ENCODE results near the gene LRP6.

Gene LRP6

DNA sequence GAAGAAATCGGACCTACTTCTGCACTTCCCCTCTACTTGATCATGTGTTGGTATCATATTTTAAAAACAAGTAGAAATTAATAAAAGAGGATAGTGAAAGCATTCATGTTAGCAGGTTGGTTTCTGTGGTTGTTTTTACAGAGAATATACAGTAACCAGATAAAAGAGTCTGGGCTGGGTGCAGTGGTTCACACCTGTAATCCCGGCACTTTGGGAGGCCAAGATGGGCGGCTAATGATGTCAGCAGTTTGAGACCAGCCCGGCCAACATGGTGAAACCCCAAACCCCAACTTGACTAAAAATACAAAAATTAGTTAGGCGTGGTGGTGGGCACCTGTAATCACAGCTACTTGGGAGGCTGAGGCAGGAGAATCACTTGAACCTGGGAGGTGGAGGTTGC is 55.9 kb downstream of the LRP6 start:
- peak; percentile 4 to 22 for DNase-seq

DNA sequence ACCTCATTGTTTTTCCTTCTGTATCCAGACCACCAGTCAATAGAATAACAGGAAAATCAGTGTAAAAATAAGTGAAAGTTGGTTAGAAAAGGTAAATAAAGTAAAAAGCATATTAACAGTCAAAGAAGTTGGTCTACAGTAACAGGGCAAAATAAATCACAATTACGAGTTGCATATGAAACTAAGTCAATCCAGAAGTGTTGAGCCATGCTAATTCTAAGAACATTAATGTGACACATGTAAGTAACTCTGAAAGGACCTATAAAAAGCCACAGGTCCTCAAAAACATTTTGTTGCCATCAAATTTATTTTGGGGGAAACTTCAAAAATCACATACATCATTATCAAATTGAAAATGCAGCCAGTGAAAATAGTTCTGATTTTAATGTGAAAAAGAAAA is 56.4 kb downstream of the LRP6 start:
- DNase-seq: no peak

DNA sequence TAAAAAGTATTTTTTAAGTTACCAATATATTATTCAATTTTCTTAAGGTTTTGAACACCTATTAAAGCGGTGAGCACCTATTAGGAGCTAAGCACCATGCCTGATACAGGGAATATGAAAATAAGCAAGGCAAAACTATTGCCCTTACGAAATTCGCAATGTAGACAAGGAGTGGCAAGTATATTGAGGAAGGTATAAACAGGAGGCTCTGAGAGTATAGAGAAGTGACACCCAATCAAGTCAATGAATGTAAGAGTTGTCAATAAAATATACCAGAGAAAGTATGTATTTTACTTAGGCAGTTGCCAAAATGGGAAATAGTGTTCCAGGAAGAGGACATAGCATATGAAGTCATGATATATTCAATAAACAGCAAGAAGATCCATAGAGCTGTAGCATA is 57.2 kb downstream of the LRP6 start:
- no peak for DNase-seq

DNA sequence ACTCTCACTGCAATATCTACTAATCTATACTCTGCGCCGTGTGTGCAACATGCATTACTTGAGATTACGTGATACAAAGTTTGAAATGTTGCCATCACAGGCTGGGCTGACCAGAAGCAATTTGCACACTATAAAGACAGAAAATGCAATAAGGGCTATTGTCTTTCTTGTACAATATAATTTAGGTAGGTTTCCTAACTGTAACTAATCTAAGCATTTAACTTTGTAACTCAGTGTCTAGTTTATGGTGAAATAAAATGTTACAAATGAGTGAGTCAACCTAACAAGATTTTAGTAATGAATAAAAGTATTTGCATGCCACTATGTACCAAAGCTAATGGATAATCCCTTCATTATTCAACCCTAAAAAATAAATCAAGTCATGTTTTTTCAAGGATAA is 57.8 kb downstream of the LRP6 start:
- DNase-seq: no peak

DNA sequence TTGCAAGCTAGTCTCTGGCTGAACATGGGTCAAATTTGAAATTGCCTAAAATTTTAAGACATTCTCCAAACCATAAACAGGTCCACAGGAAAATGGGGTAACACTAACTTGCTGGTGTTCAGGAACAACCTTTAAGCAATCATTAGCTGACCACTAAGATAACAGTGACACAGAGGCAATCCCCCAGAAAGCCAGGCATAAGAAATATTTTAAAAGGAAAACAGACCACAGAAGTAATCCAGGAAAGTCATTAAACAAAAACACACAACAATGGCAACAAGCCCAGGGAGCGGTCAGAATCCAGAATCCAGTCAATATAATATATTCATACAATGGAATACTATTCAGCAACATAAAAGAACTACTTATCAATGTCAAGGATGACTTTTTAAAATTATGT is 59.1 kb downstream of the LRP6 start:
- no peak for DNase-seq

DNA sequence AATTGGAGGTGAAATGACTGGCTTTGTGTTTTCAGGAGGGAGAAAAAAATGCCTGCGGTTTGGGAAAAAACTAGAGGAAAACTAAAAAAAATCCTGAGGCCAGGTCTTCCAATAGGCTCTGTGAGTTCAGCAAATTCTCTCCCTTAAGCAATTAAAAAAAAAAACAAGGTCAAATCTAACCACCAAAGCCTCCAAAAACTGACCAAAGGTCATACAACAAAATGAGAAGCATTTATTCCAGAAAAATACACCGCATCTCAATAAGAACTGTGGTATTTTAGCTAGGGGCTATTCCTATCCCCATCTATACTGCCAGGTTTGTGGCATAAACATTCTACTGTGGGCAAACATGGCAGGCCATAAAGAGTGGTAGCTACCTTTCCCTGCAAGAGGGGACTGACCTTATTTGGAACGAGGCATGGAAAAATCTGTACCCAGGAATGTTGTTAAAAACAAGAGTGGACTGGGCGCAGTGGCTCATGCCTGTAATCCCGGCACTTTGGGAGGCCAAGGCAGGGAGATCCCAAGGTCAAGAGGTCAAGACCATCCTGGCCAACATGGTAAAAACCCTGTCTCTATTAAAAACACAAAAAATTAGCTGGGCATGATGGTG is 60.0 kb downstream of the LRP6 start:
- DNase-seq: no peak

DNA sequence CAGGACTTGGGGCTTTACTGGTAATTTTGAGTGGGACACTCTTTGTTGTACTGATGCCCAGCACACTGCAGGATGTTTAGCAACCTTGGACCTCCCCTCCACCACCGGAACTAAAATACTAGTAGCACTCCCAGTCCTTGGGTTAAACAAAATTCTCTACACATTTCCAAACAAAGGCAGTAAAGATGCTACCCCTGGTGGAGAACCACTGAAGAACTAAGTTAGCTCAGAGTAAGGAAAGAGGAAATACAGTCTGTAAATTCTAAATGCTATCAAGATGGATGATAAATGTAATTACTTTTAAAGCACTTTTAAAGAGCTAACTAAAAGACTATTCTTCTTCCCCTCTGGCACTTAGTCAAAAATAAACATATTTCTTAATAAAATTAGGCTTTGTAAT is 64.1 kb downstream of the LRP6 start:
- no peak for DNase-seq

DNA sequence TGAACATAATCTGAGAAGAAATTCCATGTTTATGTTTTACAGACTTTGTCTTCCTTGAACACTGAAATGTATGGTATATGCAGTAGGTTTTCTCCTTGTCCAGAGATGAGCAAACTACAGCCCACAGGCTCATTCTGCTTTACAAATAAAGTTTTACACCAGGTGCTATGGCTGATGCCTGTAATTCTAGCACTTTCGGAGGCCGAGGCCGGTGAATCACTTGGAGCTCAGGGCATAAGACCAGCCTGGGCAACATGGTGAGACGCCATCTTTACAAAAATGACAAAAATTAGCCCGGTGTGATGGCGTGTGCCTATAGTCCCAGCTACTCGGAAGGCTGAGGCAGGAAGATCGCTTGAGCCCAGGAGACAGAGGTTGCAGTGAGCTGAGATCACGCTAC is 64.7 kb downstream of the LRP6 start:
- DNase-seq: no peak

DNA sequence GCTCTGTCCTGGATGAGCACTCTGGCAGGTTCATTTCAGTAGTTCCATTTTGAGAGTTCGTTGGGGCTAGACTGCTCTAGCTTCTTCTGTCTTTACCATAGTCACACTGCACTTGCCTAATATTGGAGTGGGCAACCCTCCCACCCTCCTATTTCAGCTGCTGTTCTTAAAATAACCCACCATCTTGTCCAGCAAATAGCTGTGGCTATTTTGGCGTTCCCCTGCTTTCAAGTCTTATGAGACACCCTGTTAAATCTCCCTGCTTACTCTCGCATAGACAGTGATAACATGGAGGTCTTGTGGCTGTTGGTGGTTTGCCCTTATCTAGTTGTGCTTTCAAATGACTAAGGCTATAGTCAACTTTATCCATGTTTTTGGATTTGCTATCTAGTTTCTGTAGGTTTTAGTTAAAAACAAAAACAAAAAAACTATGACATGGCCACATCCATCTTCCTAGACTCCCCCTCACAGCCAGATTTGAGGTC is 65.5 kb downstream of the LRP6 start:
- no peak for DNase-seq

DNA sequence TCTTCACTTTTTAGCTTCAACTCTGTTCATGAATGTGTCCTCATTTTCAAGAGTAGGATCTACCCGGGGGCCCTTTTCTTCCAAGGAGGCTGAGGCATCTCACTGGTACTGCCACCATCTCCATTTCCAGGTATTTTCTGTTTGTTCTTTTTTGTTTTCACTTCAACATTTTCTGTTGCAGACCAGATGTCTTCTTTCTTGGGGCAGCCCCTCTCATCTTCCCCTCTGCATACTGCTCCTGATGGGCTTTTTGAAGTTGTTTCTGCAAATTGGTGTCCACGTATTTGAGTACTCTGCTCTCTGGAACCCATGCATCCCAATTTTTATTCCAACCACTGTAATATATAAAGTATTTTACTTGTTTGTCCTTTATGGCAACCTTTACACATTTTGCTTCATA is 66.5 kb downstream of the LRP6 start:
- no peak for DNase-seq

DNA sequence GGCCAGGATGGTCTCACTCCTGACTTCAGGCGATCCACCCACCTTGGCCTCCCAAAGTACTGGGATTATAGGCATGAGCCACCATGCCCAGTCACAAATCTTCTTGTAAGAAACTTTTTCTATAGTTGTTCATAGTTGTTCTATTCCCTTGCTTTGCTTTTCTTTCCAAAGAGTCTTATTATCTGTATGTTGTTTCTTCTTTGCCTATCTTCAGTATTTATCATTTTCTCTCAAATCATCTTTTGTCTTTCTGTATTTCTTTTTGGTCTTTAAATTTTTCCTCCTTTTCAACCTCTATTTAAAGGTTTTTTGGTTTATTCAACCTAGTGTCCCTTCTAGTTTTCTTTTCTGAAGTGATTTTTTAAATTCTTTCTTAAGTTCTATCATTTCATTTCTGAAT is 68.7 kb downstream of the LRP6 start:
- DNase-seq: no peak

DNA sequence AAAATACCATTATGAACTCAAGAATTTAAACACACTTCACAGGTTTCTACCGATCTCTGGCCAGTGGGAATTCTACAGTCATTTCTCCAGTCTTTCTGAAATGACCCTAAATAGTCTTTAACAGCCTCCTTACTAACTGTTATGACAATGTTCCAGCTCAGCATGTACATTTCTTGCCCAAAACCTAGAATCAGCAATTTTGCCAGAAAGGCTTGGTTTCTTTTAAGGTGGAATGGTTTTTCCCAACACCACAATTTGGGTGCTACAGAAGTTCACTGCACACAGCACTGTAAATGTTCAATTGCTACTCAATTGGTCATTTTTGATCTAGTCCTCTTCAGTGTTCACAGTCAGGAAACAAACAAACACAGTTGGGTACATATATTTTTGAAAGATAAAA is 69.7 kb downstream of the LRP6 start:
- no peak for DNase-seq

DNA sequence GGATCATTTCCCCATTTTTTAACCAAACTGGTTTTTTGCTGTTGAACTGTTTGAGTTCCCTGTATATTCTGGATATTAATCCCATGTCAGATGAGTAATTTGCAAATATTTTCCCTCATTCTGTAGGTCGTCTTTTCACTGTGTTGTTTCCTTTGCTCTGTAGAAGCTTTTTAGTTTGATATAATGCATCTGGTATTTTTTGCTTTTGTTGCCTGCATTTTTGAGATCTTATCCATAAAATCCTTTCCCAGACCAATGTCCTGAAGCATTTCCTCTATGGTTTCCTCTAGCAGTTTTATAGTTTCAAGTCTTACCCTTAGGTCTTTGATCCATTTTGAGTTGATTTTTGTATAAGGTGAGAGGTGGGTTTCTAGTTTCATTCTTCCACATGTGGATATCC is 71.3 kb downstream of the LRP6 start:
- no peak for DNase-seq

DNA sequence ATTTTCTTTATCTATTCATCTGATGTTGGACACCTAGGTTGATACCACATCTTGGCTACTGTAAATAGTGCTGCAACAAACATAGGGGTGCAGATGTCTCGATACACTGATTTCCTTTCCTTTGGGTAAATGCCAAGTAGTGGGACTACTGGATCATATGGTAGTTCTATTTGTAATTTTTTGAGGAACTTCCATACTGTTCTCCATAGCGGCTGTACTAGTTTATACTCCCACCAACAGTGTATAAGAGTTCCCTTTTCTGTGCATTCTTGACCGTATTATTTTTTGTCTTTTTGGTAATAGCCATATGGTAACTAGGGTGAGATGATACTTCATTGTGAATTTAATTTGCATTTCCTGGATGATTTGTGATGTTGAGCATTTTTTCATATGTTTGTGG is 71.8 kb downstream of the LRP6 start:
- DNase-seq: no peak

DNA sequence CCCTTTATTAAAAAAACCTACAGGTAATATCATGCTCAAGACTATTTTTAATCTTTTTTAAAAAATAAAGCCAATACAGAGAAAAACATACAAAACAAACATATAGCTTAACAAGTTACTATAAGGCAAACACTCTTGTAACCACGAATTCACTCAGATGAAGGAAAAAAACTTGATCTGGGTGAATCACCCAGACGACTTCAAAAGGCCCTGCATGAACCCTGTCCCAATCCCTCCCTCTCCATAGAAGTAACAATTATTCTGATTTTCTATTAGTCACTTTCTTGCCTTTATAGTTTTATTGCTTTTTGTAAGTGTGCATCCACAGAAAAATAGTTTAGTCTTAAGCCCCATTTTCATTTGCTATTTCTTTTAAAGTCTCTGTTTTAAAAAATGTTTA is 72.6 kb downstream of the LRP6 start:
- DNase-seq: no peak

DNA sequence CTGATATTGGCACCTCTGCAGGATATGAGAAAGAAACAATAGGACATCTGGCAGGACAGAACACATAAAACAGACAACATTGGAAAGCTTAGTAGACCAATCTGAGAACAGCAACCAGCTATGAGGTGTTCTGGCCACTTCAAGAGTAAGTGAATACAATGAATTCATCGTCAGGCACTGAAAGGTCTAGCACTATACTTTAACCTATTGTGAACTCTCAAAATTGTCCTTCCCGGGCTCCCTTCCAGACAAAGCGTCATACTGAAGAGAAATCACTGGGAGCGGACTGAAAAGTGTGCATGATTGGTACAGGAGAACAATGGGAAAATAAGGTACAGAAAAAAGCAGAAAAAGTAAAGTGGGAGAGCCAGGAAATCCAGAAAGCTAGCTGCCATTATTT is 75.8 kb downstream of the LRP6 start:
- DNase-seq: no peak

DNA sequence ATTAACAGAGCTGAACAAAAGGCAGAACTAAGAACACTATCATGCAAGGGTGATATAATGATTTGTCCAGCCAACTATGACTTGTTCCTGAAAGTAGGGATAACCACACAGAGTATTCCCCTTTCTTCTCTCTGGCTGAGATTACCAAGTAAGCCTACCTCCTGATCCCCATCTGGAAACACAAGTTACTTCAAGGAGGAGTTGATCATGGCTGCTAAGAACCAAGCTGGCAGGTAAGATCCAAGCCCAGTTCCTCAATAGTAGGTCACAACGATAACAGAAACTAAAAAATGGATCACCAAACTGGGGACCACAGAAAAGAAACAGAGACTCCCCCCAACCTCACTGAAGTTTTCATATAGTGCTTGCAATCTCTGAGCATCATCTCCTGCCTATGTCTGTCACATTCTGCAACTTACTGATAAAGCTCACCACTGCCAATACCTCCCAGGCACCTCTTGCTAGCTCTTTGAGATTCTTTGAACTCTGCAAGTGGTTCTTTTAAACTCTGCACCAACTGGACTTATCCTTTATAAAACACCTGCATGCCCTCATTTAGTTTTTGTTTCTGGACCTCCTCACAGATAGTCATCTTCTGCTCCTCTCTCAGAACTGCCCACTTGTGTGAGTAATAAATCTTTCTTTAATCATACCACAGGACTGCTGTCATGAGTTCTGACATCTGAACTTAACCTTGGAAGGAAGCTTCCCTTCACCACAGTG is 76.6 kb downstream of the LRP6 start:
- DNase-seq: no peak

DNA sequence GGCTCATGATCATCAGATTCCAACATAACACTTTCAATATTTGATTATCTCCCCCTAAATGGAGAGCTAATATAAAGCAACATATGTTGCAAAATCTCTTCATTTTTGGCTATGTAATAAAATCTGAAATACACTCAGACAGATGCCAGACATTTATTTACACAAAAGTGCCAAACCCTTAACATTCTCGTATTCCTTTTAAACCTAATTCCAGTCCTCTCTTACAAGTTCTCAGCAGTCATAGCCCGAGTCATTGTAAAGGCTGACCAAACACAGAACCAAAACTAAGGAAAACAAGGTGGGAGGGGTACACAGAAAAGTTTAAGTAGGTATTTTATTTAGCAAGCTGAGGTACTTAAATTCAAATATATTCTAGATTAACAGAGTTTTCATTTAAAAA is 81.4 kb downstream of the LRP6 start:
- no peak for DNase-seq

DNA sequence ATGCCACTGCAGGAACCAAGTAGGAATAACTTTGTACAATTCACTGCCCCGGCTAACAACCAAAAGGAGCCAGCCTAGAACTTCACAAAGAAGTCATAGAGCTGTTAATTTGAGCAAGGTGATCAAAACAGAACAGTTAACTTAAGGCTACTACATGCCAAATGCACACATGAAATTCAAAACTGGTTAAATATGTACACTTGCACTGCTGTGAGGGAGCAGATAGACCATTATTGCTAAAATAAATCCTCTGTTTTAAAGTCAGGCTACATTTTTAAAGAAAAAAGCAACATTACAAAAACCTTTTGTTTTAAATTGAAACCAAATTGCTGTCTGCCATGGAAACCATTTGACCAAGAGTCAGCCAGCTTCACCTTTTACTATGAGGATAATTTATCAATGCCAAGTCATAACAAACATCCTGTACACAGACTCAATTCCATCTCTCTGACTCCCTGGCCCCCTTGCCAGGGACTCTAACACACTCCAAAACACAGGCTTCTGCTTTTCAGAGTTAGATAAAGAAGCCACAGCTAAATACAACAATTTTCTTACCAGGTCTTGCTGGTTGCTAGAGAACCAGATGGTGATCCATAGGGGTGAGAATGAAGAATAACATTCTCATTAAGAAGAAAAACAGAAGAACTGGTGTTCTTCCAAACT is 84.0 kb downstream of the LRP6 start:
- DNase-seq: no peak

DNA sequence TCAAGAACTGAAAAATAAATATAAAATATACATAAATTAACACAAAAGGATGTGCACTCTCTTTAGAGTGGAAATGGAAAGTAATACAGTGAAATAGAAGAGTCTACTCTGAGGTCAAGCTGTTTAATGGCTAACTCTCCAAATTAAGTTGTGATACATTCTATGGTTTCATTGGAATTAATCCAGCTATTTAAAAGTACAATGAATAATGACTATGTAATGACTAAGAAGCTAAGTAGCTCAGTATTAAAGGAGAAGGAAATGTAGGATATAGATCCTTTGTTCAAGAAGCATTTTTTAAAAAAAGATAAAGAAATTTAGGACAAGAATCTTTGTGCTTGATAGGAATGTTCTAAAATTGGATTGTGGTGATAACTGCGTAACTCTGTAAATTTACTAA is 85.3 kb downstream of the LRP6 start:
- no peak for DNase-seq

DNA sequence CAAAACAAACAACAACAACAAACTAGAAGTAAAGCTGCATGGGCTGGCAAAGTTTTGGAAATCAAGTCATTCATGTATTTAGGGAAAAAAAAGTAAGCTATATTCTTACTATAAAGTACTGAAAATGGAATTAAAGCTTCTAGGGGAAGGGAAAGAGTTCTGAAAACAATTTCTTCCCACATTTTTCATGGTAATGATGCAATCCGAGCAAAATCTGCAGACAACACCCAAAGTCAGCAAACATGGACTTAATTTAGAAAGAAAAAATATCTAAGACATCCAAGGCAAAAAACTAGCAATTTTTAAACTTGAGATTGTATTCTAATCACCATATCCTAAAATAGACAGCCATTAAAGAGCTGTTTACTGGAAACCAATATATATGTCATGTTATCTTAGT is 86.3 kb downstream of the LRP6 start:
- DNase-seq: no peak

DNA sequence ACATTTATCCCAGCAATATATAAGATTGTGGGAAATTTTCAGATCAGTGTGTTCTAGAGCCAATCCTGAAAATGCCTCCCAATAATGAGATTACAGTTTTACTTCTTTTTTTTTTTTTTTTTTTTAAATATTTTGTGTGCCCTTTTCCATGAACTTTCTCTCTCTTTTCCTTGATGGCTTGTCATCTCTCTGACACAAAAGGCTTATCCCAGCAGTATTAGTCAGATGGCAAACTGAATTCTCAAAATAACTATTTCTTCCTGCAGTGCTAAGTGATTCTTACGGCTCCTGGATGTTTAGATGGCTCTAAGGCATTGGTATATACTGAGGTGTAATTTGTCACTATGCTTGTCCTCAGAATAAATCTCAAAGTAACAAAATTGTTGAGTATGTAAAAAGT is 86.7 kb downstream of the LRP6 start:
- no peak for DNase-seq

DNA sequence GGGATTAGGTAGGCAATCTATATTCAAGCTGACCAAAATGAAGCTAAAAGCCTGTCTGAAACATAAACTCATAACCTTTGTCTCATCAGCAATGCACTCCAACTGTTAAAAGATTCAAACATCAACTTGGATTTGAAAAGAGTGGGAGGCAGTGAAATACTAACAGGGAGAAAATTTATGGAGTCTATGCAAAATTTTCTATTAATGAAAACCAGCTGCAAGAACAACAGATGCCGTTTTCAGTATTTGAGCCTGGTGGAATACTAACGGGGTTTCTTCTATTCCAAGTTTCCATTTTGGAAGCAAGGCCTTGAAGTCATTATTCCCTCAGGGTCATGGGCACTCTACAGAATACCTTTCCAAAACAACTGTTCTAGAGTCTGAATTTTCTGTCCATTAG is 88.3 kb downstream of the LRP6 start:
- DNase-seq: no peak

DNA sequence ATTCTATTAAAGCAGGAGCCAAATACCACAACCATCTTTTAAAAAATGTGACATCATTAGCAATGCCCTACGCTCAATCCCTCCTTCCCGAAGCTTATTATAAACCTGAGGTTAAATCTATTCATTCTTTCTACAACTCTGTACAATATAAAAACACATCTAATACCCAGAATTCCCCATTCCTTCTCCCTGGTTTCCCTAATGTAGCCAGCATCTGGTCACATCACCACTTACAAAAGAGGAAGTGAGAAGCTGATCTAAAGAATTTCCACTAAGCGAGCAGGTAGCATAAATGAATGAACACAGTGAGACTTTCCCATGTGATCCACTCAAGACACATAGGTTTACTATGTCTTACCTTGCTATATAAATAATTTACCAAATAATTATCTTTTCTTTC is 90.4 kb downstream of the LRP6 start:
- no peak for DNase-seq
